Type B pancreatic cell (in vitro differentiated cells): Measurements from ENCODE around the gene SAV1. TPM values are rescaled to one million over a fixed set of nuclear protein-coding genes. Genes with fewer than 3 reads are reported as not detected.
"Not testable (repeated sequence)": the region's sequence is repeated elsewhere in the genome, so short reads cannot be mapped to it uniquely, and the experiment has no call there.

Experiments used
- DNase-seq: peaks from one replicate; pipeline ENCODE4 v3.0.0; 2021; ENCODE audit warnings: mixed read lengths; ENCODE audit not compliant: unreplicated experiment; ENCODE audit errors: extremely low spot score
- H3K27ac Mint-ChIP-seq: 2 replicates; pipeline ENCODE4 v1.8.0; 2021; ENCODE audit warnings: mild to moderate bottlenecking, mixed read lengths
- H3K27me3 Mint-ChIP-seq: 2 replicates; pipeline ENCODE4 v1.8.0; 2021; ENCODE audit warnings: mixed read lengths
- H3K36me3 Mint-ChIP-seq: 2 replicates; pipeline ENCODE4 v1.8.0; 2021; ENCODE audit warnings: mixed read lengths
- H3K4me1 Mint-ChIP-seq: one replicate; pipeline ENCODE4 v1.8.0; 2021; ENCODE audit warnings: mixed read lengths; ENCODE audit not compliant: unreplicated experiment
- H3K4me3 Mint-ChIP-seq: 2 replicates; pipeline ENCODE4 v1.8.0; 2021; ENCODE audit warnings: mild to moderate bottlenecking, mixed read lengths
- H3K9me3 Mint-ChIP-seq: 2 replicates; pipeline ENCODE4 v1.8.0; 2021; ENCODE audit warnings: mixed read lengths
- CTCF ChIP-seq: fragments of 200-600 bp; sonication (generic); conservative IDR thresholded peaks from 2 replicates; pipeline ENCODE4 v1.5.0; 2021; ENCODE audit warnings: antibody characterized with exemption, mild to moderate bottlenecking
- total RNA-seq: library from RNA; stranded (reverse); gene quantifications from 2 replicates; pipeline ENCODE4 v1.2.1, GENCODE V29; 2021; ENCODE audit warnings: low replicate concordance

The SAV1 gene
- total RNA-seq, 1 donor from 2014 or later: 25.6 TPM

- peaks cover 16% of the 10 kb centered on the region for H3K36me3 Mint-ChIP-seq
- no peaks in the 10 kb centered on the region for H3K27me3 Mint-ChIP-seq
- no peak for TF ChIP-seq CTCF
- H3K9me3 Mint-ChIP-seq: no peaks in the 10 kb centered on the region
- no peak overlapping the region for H3K27ac Mint-ChIP-seq
- DNase-seq: no peak
- no peaks in the 10 kb centered on the region for H3K4me1 Mint-ChIP-seq
- no peak overlapping the region for H3K4me3 Mint-ChIP-seq
Observed at GRCh38 chr14:50647282-50647681, 20.8 kb downstream of the SAV1 start.

GRCh38 chr14:50635141-50635540, 33.0 kb downstream of the SAV1 start:
- no peak overlapping the region for H3K4me3 Mint-ChIP-seq
- peaks cover 8% of the 10 kb centered on the region for H3K4me1 Mint-ChIP-seq
- H3K9me3 Mint-ChIP-seq: no peaks in the 10 kb centered on the region
- no peak for DNase-seq
- no peak overlapping the region for H3K27ac Mint-ChIP-seq
- TF ChIP-seq CTCF: no peak
- no peaks in the 10 kb centered on the region for H3K27me3 Mint-ChIP-seq
- peaks cover 32% of the 10 kb centered on the region for H3K36me3 Mint-ChIP-seq

- no peak overlapping the region for H3K27ac Mint-ChIP-seq
- H3K4me3 Mint-ChIP-seq: no peak overlapping the region
- no peaks in the 10 kb centered on the region for H3K9me3 Mint-ChIP-seq
- peaks cover 8% of the 10 kb centered on the region for H3K4me1 Mint-ChIP-seq
- peaks cover 28% of the 10 kb centered on the region for H3K36me3 Mint-ChIP-seq
- DNase-seq: no peak
- no peak for TF ChIP-seq CTCF
- H3K27me3 Mint-ChIP-seq: no peaks in the 10 kb centered on the region
Observed at GRCh38 chr14:50633954-50634353, 34.2 kb downstream of the SAV1 start.

GRCh38 chr14:50631408-50631821, 36.7 kb downstream of the SAV1 start:
- DNase-seq: no peak
- peaks cover 12% of the 10 kb centered on the region for H3K36me3 Mint-ChIP-seq
- no peak overlapping the region for H3K27ac Mint-ChIP-seq
- H3K4me3 Mint-ChIP-seq: no peak overlapping the region
- H3K27me3 Mint-ChIP-seq: no peaks in the 10 kb centered on the region
- H3K4me1 Mint-ChIP-seq: peaks cover 8% of the 10 kb centered on the region
- TF ChIP-seq CTCF: no peak
- no peaks in the 10 kb centered on the region for H3K9me3 Mint-ChIP-seq

- not testable (repeated sequence) for H3K27me3 Mint-ChIP-seq, H3K4me1 Mint-ChIP-seq, DNase-seq, H3K9me3 Mint-ChIP-seq, H3K4me3 Mint-ChIP-seq, H3K27ac Mint-ChIP-seq, H3K36me3 Mint-ChIP-seq
Observed at GRCh38 chr14:50624947-50625346, 43.2 kb downstream of the SAV1 start.

GRCh38 chr14:50624447-50624846, 43.7 kb downstream of the SAV1 start:
- no peak for TF ChIP-seq CTCF
- Mint-ChIP-seq H3K27me3 (no peaks in the 10 kb centered on the region), H3K27ac (no peak overlapping the region), H3K9me3 (no peaks in the 10 kb centered on the region), H3K36me3 (peaks cover 7% of the 10 kb centered on the region), H3K4me1 (no peaks in the 10 kb centered on the region), H3K4me3 (no peak overlapping the region)
- DNase-seq: no peak
